Measurements from ENCODE around the gene TUT1. TPM values are rescaled to one million over a fixed set of nuclear protein-coding genes. Genes with fewer than 3 reads are reported as not detected.

Gene TUT1
- total and polyA plus RNA-seq, 7 donors = 5.3 to 16.8 (median 6.0) TPM

- H3K36me3 ChIP-seq = peaks cover 8 to 56% (median 31%) of the 10 kb centered on the region in 4 donors
- no peak for DNase-seq
- peak overlapping the region; percentile 82 to 100 (median 92) for H3K27ac ChIP-seq
- 85 to 86% methylated on average over 8 of the region's 8 CpGs for WGBS, 2 donors
- no peak for TF ChIP-seq POLR2AphosphoS5 (IDR thresholded peaks at IDR 0.05)
- TF ChIP-seq POLR2A (IDR thresholded peaks at IDR 0.05) = no peak
- TF ChIP-seq EP300 (IDR thresholded peaks at IDR 0.05) = no peak
- TF ChIP-seq CTCF (IDR thresholded peaks at IDR 0.05) = no peak
- H3K4me1 ChIP-seq = peaks cover 0 to 60% (median 55%) of the 10 kb centered on the region in 4 donors
- intact Hi-C loops (cut with DNase I) = no loop called here
- no peaks in the 10 kb centered on the region for H3K27me3 ChIP-seq
- H3K4me3 ChIP-seq = no peak overlapping the region
- no peaks in the 10 kb centered on the region for H3K9me3 ChIP-seq
Measured at GRCh38 chr11:62559204-62559603, 32.1 kb downstream of the TUT1 start.

- no peak overlapping the region for H3K4me3 ChIP-seq
- TF ChIP-seq POLR2AphosphoS5 (IDR thresholded peaks at IDR 0.05) = no peak
- no peak for TF ChIP-seq CTCF (IDR thresholded peaks at IDR 0.05)
- TF ChIP-seq POLR2A (IDR thresholded peaks at IDR 0.05) = no peak
- no peak for TF ChIP-seq EP300 (IDR thresholded peaks at IDR 0.05)
- 86 to 88% methylated on average over 9 of the region's 9 CpGs for WGBS, 2 donors
- peaks cover 8 to 51% (median 27%) of the 10 kb centered on the region in 4 donors for H3K36me3 ChIP-seq
- intact Hi-C loops (cut with DNase I) = no loop called here
- H3K27ac ChIP-seq = peak overlapping the region; percentile 82 to 100 (median 92)
- H3K9me3 ChIP-seq = no peaks in the 10 kb centered on the region
- H3K4me1 ChIP-seq = peaks cover 0 to 65% (median 60%) of the 10 kb centered on the region in 4 donors
- DNase-seq = no peak
- H3K27me3 ChIP-seq = no peaks in the 10 kb centered on the region
Measured at GRCh38 chr11:62558669-62559068, 32.7 kb downstream of the TUT1 start.

GRCh38 chr11:62556875-62557631 is 34.3 kb downstream of the TUT1 start:
- Histone ChIP-seq H3K9me3 (no peaks in the 10 kb centered on the region), H3K27ac (peak overlapping the region; percentile 92 to 100 (median 96)), H3K27me3 (no peaks in the 10 kb centered on the region), H3K4me3 (peak overlapping the region in 1 of 4 donors; percentile 13), H3K4me1 (peaks cover 0 to 81% (median 76%) of the 10 kb centered on the region in 4 donors), H3K36me3 (peaks cover 8 to 35% (median 16%) of the 10 kb centered on the region in 4 donors)
- intact Hi-C loops (cut with DNase I) = no loop called here
- TF ChIP-seq EP300 (IDR thresholded peaks at IDR 0.05) = no peak
- TF ChIP-seq POLR2AphosphoS5 (IDR thresholded peaks at IDR 0.05) = no peak
- TF ChIP-seq POLR2A (IDR thresholded peaks at IDR 0.05) = no peak
- TF ChIP-seq CTCF (IDR thresholded peaks at IDR 0.05) = no peak
- DNase-seq = no peak
- WGBS, 2 donors = 24 to 35% methylated on average over 3 of the region's 3 CpGs

GRCh38 chr11:62556108-62556874 is 35.0 kb downstream of the TUT1 start:
- H3K27me3 ChIP-seq = no peaks in the 10 kb centered on the region
- H3K4me3 ChIP-seq = peak overlapping the region in 2 of 4 donors; percentile 0 to 13
- TF ChIP-seq POLR2A (IDR thresholded peaks at IDR 0.05) (no peak), POLR2AphosphoS5 (IDR thresholded peaks at IDR 0.05) (peak; percentile 45 to 73 (median 58)), CTCF (IDR thresholded peaks at IDR 0.05) (no peak)
- WGBS, 2 donors = 3 to 7% methylated on average over 14 of the region's 14 CpGs
- H3K4me1 ChIP-seq = peaks cover 0 to 88% (median 82%) of the 10 kb centered on the region in 4 donors
- peaks cover 8 to 28% (median 16%) of the 10 kb centered on the region in 4 donors for H3K36me3 ChIP-seq
- peak; percentile 97 for DNase-seq
- intact Hi-C loops (cut with DNase I) = no loop called here
- H3K9me3 ChIP-seq = no peaks in the 10 kb centered on the region
- H3K27ac ChIP-seq = peak overlapping the region; percentile 92 to 100 (median 96)
